NK-92 (cell line): ENCODE results near the gene KIAA1549.
"Not testable (repeated sequence)": the region's sequence is repeated elsewhere in the genome, so short reads cannot be mapped to it uniquely, and the experiment has no call there.

ENCODE experiments used
- DNase-seq: peaks from one replicate; lab custom pipeline; 2025; ENCODE audit not compliant: unreplicated experiment; lab: John Stamatoyannopoulos, UW

Gene KIAA1549

DNA sequence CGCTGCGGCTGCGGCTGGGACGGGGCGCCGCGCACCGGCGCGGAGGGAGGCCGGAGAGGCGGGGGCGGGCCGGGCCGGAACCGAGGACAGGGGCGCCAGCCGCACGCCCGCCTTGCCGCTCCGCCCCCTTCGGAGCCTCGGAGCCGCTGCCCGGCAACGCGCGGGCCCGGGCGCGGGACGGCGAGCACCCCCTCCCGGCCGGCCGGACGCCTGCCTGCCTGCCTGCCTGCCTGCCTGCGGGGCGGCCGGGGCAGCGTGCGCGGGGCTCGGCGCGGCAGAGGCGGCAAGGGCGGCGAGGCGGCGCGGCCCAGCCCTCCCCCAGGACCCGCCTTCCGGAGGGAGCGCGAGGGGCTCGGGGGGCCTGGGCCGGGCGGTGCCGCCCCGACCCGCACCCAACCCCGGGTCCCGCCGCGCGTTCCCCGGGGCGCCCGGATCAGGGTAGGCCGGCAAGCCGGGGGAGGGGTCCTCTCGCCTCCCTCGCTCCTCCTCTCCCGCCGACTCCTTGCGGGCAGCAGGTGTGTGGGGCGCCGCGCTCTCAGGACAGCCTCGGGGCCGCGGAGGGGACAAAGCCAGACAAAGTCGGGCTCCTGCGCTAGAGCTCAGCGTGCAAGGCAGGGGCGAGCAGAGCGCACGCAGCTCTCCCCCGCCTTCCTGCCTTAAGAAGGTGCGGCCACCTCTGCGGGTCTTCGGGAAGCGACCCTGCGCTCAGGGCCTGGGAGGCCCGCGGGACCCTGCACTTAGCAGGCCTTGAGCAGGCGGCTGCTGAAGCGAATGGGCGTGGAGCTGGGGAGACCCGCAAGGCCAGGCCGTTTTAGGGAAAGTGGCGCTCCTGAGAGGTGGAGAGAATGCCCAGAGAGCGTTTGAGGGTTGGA lies at the start of gene KIAA1549:
Gene KIAA1549, minus strand, starts transcription at position 58 of the 872 bp plus-strand sequence. CDS start 120 bp downstream, outside the sequence.
- no peak for DNase-seq

DNA sequence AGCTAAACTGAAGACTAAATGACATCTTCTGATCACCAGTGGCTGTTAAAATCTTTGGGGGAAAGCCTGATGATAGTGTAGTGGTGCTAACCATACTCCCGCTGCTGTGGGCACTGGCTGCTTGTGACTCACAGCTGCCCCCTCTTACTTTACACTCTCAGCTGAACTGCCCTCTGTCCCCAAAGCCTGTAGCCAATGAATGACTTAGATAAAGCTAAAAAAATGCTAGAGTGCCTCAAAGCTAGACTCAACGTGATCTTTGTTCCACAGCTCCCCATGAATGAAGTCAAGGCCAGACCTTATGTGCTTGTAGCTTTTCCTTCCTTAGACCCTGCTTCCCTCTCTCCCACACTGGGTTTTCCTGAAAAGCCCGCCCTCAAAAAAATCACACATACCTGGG lies 48.2 kb upstream of the KIAA1549 start:
- no peak for DNase-seq

DNA sequence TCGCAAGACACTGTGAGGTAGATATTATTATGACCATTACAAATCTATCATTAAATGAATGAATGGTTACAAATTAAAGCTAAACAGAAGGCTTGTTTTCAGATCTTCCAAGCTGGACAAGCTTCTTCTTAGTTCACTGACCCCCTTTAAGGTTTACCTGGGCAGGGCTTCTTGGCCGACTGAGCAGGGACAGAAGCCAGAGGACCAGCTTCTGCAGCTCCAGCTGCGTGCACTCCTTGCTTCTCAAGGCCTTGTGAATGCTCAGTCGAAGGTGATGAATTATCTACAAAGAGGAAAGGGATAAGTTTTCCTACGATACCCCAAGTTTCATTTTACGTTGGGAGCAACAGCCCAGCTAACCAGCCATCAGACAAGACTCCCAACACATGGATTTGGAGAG lies 45.4 kb upstream of the KIAA1549 start:
- DNase-seq = no peak

DNA sequence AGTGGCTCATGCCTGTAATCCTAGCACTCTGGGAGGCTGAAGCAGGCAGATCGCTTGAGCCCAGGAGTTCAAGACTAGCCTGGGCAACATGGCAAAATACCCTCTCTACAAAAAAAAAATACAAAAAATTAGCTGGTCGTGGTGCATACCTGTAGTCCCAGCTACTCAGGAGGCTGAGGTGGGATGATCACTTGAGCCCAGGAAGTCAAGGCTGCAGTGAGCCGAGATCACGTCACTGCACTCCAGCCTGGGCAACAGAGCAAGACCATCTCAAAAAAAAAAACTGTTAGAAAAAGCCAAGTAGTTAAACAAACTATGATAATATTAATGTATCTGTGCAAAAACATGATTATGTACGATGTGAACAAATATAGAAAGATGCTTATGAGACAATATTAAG lies 44.7 kb upstream of the KIAA1549 start:
- DNase-seq = not testable (repeated sequence)

DNA sequence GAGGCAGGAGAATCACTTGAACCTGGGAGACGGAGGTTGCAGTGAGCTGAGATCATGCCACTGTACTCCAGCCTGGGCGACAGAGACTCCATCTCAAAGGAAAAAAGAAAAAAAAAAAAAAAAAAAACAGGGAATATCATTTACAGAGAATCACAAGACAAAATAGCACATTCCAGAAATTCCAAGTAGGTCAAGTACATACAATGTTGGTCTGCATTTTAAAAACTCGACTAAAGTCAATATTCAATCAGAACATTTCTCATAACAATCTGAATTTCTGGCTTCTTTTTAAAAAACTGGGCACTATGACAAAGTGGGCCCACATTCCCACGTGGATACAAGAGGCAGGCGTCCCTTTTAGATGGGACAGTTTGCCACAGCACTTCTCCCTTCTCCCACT lies 41.9 kb upstream of the KIAA1549 start:
- DNase-seq = no peak

DNA sequence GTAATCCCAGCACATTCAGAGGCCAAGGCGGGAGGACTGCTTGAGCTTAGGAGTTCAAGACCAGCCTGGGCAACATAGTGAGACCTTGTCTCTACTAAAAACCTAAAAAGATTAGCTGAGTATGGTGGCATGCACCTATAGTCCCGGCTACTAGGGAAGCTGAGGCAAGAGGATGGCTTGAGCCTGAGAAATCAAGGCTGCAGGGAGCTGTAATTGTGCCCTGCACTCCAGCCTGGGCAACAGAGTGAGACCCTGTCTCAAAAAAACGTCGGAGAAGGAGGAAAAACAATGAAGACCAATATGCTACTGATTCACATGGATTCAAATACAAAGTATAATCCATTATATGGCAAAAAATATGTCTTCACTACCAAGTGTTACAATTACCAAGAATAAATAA lies 41.1 kb upstream of the KIAA1549 start:
- no peak for DNase-seq

DNA sequence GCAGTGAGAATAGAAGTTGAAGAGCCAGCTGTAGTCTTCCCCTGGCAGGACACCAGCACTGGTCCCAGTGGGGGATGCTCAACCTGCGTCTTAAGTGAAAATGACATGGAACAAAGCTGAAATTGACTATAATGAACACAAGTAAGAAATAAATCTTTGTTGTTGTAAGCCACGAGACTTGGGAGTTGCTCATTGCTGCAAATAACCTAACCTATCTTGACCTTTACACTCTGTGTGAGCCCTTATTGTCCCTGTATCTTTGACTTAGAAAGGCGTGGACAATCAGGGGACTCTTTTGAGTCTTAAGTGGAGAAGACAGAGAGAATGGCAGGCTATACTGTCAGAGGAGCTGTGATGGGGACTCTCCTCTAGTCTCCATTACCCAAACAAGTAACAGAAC lies 37.7 kb upstream of the KIAA1549 start:
- DNase-seq = no peak

DNA sequence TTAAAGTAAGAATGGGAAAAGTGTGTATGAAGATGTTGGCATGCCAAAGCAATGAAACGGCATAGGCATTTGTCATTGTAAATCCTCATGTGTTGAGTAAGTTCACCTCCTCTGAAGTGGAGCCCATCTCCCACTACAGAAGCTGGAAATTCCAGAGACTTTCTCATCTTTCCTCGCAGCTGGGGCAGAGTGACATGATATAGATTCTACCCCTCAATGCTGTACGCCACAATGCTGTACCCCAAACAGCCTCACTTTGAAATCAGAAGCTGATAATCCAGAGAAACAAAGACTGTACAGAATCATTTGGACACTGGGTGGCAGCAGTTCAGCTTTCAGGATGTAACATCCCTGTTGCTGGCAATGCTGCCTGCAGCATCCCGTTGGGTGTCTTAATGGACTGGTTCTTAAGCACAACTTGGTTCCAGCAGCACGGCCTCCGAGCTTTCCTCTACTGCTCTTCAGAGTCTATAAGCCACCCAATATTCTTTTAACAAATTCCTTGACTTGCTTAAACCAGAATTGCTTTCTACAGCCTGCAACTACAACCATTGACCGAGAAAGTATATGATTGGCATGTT lies 35.8 kb upstream of the KIAA1549 start:
- DNase-seq = no peak

DNA sequence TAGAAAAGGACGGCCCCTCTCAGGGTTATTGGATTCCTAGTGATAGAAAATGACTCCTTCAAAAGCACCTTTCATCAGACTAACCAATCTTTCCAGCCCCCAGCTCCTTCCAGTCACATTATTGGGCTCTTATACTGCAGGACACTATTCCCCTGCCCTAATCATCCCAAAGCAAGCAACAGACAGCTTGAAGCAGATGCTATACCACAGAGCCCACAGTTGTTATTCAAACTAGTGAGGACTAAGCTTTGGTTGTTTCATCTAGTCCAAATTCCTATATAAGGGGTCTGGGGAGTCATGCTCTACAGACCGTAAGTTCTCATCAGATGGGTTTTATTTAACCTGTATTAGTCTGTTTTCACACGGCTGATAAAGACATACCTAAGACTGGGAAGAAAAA lies 30.2 kb upstream of the KIAA1549 start:
- DNase-seq = no peak

DNA sequence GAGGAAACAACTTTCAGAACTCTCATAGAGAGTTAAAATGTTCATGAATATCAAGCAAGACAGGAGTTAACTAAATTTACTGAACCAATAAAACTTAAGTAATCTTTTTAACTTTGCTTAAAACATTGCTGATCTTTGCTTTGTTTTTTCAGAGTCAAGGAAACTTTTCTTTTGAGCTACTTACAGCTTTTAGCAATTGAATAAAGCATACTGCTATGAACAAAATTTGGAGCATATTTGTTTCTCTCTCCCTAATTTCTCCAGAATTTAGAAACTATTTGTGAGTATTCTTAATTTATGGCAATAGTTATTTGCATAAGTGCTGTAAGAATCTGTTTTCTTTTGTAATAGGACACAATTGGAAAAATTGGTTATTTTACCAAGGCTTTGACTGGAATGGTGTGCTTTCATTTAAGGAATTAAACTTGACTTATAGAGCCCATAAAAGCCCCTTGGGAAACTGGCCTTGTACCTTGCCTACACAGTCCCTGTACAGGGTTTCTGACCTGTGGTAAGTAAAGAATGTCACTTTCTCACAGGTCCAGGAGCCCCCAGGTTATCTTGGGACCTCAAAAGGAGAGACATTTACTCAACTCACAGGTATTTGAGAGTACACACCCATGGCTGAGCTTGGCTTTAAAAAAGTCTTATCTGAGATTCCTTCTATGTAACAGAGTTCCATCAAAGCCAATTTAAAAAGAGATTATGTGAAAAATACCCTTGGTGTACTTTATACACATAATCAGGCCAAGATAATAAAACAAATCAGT lies 23.3 kb upstream of the KIAA1549 start:
- DNase-seq = no peak

DNA sequence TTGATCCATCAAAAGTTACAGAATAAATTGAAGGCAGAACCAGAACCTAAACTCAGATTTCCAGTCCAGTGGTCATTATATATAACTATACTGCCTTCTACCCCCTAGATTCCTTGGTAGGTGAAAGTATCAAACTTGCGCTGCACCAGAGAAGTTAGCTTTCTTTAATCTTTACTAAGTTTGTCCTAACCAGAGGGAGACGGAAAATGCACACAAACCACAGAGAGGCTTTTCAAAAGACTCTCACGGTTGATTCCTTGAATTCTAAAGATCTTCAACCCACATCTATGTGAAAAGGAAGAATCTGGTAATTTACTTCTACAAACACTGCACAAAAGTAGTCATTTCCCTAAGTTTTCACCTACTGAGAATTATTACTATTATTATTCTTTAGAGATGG lies 18.2 kb upstream of the KIAA1549 start:
- DNase-seq = no peak

DNA sequence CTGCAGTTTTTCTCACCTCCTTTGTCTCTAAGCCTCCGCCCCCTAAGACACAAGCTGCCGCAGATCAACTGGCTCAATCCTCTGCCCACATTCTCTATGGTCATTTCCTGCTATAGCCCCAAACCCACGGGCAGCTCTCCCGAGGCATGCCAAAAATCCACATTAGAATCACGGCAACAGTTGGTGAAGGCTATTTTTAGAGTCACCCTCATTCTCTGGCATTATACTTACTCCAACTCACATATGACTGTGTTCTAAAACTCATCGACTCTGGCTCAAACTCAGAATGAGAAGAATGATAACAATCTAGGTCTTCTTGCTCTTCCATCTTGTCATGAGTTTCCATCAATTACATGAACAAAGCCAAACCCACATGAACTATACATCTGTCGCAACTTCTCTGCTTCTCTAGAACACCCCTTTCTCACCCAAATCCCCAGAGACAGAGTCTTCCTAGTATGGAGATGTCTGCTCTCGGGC lies 10.9 kb upstream of the KIAA1549 start:
- no peak for DNase-seq

DNA sequence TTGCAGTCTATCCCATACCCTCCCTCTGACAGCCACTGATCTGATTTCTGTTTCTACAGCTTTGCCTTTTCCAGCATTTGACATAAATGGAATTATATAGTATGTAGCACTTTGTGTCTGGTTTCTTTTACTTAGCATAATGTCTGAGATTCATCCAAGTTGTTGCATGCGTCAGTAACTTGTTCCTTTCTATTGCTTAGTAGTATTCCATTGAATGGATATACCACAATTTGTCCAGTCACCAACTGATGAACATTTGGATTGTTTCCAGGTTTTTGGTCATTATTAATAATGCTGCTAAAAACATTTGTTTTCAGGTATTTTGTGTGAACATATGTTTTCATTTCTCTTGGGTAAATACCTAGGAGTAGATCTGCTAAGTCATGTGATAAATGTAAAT lies 6.5 kb upstream of the KIAA1549 start:
- no peak for DNase-seq

DNA sequence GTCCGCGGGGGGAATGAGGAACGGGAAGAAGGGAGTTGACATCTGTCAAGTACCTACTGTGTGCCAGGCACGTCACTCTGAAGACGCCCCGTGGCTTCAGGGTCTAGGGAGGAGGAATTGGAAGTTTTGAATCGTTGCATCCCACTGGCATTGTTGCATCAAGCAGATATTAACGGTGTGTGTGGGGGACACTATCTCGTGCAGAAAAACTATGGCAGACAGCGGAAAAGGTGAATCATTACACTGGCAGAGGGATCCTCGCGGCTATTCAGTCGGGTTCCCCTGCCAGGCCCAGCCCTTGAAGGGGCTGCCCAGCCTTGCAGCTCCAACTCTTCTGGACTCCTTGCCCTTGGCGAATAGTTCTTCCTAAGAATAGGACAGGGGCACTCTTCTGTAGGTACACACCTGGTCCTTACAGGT lies 1.0 kb upstream of the KIAA1549 start:
- DNase-seq = no peak

DNA sequence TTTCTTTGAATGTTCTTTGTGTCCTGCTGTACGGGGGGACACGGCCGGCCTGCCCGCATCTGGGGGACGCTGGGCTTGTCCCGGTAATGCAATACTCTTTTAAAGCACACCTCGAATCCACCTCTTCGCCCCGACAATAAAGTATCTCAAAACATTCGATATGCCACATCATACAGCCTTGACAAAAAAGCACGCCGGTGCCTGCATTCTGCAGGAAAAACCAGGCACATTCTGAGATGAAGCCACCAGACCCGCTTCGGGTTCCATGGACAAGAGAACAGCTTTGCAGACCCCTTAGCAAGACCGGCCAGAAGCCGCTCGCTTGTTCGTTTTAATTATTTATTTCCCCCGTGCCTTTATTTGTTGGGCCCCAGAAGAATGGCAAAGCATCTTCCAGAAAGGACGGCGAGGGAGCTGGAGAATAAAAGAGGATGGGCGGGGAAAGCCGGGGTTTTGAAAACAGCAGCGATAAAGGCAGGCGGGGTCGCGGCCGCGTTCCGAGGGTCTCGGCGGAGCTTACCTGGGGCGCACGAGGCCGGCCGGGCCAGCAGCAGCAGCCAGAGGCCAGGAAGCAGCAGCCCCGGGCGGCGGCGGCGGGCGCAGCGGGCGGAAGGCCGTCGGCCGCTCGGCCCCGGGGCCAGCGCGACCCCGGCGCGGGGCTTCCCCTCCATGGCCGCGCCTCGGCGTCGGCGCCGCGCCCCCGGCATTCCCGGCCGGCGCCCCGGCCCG lies 462 bp downstream of the KIAA1549 start:
- no peak for DNase-seq

DNA sequence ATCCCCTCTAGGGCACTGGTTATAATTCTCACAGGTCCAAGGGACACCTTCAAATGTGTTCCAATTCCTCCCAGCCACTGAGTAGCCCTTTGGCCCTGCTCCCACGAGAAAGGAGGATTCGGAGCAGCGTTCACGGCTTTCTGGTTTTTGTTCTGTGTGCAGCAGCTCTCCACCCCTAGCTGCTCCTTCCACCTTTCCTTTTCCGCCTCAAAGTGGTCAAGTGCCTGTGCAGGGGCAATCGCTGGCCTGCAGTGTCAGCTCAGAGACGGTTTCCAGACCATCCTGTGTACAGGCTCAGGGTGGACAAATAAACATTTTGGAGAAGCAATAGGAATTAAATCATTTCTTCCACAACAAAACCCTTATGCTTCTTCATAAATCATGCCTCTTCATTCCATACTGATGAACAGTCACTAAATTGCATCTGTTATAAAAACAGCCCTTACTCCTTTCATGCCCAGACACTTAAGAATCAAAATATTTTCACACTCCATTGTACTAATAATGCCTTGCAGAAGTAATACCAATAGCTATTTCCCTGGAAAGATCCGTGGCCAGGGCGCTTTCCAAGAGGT lies 1.1 kb downstream of the KIAA1549 start:
- no peak for DNase-seq

DNA sequence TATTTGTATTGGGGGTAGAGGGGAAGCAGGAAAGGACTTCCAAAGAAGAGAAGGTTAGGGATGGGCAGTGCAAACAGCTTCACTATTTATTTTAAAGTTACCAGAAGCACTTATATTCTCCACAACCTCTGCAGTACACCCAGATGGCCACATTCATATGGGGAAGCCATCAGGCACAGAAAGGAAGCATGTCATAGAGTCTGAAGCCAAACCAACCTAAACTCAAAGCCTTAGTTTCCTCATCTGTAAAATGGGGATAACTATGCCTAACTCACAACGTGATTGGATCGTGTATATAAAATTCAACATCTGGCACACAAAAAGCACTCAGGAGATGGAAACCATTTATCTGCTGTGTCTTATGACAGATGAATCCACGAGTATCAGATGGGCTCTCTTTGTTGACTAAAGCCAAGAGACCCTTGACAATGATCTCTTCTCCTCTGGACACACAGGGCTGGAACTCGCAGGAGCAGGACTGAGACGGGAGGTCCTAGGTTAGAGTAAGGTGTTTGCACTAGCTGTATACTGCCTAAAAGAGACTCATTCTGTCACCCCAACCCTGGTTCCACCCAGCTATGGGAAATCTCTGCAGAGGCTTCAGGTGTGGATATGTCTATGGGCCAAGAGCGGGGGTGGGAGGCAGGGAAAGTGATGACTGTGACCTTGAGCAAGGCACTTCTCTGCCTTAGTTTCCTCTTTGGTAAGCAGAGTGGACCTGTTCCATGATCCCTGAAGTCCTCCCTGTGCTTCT lies 1.8 kb downstream of the KIAA1549 start:
- DNase-seq = no peak

DNA sequence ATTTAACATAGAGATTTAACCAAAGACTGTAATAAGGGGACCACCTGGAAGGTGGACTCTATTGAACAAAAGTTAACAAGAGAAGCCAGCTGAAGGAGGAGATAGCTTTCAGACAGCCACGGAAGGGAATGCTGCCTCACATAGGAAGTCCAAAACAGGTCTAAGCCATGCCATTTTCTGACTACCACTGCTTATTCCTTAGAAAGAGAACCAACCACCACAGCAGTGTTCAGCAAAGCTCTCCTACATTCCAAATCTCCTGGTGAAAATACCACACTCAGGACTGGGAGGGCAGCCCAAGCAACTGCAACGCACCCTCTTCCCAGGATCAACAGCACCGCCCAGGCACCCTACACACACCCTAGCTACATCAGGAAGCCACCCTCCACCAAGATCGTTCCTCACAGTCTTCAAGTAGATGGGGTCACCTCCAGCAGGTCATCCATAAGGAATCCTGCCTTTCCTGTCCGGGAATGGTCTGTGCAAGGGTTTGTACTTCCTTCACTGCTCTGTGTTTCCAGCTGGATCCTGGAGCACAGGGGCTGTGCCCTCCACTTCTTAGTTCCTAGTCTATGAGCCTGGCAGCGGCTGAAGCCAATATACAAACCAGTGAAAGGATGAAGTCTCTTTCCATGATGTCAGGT lies 2.5 kb downstream of the KIAA1549 start:
- DNase-seq = no peak

DNA sequence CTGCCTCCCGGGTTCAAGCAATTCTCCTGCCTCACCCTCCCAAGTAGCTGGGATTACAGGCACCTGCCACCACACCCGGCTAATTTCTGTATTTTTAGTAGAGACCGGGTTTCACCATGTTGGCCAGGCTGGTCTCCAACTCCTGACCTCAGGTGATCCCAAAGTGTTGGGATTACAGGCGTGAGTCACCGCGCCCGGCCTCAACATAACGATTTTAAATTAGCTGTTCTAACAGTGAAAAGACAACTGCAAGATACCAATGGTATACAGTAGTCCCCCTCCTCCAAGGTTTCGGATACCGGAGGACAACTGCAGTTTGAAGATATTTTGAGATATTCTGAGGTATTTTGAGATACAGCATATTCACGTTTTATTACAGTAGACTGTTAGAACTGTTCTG lies 5.0 kb downstream of the KIAA1549 start:
- not testable (repeated sequence) for DNase-seq
